OCI-LY1 (cell line): ENCODE measurements around the gene MTSS2.

Experiments
- H2AFZ ChIP-seq: fragments of 200-600 bp; sonication (generic), shearing (Covaris generic); 2 replicates; pipeline ENCODE4 v1.6.0; 2014; ENCODE audit warnings: antibody characterized with exemption, mild to moderate bottlenecking, low read length
- H3F3A ChIP-seq: fragments of 200-600 bp; sonication (generic), shearing (Covaris generic); 2 replicates; pipeline ENCODE4 v1.6.0; 2014; ENCODE audit warnings: mild to moderate bottlenecking, antibody characterized with exemption, low read length, moderate library complexity; ENCODE audit not compliant: insufficient read depth
- H3K27ac ChIP-seq: fragments of 200-600 bp; sonication (generic); 2 replicates; pipeline ENCODE4 v1.5.1; 2014; ENCODE audit warnings: low read length, mixed run types, mild to moderate bottlenecking, low read depth; ENCODE audit not compliant: poor library complexity, severe bottlenecking
- H3K27me3 ChIP-seq: fragments of 200-600 bp; sonication (generic); 2 replicates; pipeline ENCODE4 v1.6.0; 2014; ENCODE audit warnings: antibody characterized with exemption, mild to moderate bottlenecking, low read length, moderate library complexity; ENCODE audit not compliant: insufficient read depth
- H3K36me3 ChIP-seq: fragments of 200-600 bp; sonication (generic); 2 replicates; pipeline ENCODE4 v1.6.1; 2014; ENCODE audit warnings: mild to moderate bottlenecking, antibody characterized with exemption, low read length, moderate library complexity, mixed read lengths; ENCODE audit not compliant: insufficient read depth
- H3K4me1 ChIP-seq: fragments of 200-600 bp; sonication (generic); 2 replicates; pipeline ENCODE4 v1.5.1; 2014; ENCODE audit warnings: mild to moderate bottlenecking, low read length, moderate library complexity; ENCODE audit not compliant: insufficient read depth, severe bottlenecking
- H3K4me2 ChIP-seq: fragments of 200-600 bp; sonication (generic), shearing (Covaris generic); 2 replicates; pipeline ENCODE4 v1.6.1; 2014; ENCODE audit warnings: low read length
- H3K4me3 ChIP-seq: fragments of 200-600 bp; sonication (generic); 2 replicates; pipeline ENCODE4 v1.5.1; 2014; ENCODE audit warnings: low read length, low read depth, mild to moderate bottlenecking, mixed read lengths; ENCODE audit not compliant: poor library complexity, severe bottlenecking
- H3K79me2 ChIP-seq: fragments of 200-600 bp; shearing (Covaris generic); 2 replicates; pipeline ENCODE4 v1.6.1; 2016; ENCODE audit warnings: mixed run types, low read length, mixed read lengths; ENCODE audit not compliant: insufficient read depth
- H3K9ac ChIP-seq: fragments of 200-600 bp; sonication (generic), shearing (Covaris generic); 2 replicates; pipeline ENCODE4 v1.6.1; 2014; ENCODE audit warnings: mild to moderate bottlenecking, low read length, mixed read lengths
- H3K9me2 ChIP-seq: fragments of 200-600 bp; sonication (generic), shearing (Covaris generic); 2 replicates; pipeline ENCODE4 v1.6.1; 2014; ENCODE audit warnings: low read depth, mild to moderate bottlenecking, low read length, mixed read lengths
- H3K9me3 ChIP-seq: fragments of 200-600 bp; shearing (Covaris generic); 2 replicates; pipeline ENCODE4 v1.6.1; 2014; ENCODE audit warnings: low read length, mixed read lengths
- H4K20me1 ChIP-seq: fragments of 200-600 bp; sonication (generic), shearing (Covaris generic); 2 replicates; pipeline ENCODE4 v1.6.0; 2016; ENCODE audit warnings: mild to moderate bottlenecking, low read length; ENCODE audit not compliant: insufficient read depth
- EZH2 ChIP-seq: fragments of 200-600 bp; sonication (generic), shearing (Covaris generic); IDR thresholded peaks from 2 replicates; pipeline ENCODE4 v1.8.0; 2017; ENCODE audit warnings: borderline replicate concordance, mixed run types, mild to moderate bottlenecking, antibody characterized with exemption, low read length, moderate library complexity, mixed read lengths
- TF ChIP-seq, protein P1 (sequence below): fragments of 200-600 bp; sonication (generic), shearing (Covaris generic); IDR thresholded peaks from 2 replicates; pipeline ENCODE4 v1.5.1; 2017; ENCODE audit warnings: mild to moderate bottlenecking, antibody characterized with exemption, low read length, moderate library complexity, mixed read lengths

MTSS2 gene

DNA sequence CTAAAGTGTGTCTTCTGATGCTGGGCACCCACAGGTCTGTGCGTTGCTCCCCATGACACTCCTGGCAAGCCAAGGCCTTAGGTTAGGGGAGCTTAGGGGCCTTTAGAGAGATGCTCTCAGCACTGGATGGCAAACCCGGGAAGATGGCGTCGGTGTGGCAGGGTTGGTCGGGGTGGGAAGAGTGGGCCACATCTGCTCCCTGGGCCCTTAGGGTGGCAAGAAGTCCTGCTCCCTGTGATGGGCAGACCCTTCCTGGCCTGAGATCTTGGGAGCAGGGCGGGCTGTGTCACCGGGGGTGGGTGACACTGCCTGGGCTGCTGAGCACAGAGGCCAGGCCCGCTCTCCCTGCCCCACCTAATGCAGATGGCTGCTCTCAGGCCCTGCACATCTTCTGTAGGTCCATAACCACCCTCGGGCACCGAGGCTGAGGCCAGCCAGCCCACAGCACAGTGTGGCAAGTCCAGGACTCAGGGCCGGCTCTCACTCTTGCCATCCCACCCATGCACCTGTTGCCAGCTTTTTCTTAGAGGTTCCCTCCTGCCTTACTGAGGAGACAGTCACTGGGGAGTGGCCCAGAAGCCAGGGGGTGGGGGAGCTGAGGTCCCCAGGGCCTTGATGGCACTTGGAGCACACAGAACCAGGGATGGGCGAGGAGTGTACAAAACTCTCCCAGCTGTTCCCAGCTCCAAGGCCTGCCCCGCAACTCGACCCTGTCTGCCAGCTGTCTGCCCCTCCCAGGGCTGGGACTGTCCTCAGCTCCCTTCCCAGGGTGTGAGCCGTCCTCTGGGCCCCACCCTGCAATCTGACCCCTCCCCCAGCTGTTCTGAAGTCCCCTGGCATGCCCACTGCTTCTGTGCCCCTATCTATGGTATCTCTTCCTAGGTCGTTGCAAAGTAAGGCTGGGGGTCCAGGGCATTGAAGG, 4.4 kb upstream of the MTSS2 start:
- H3K36me3 ChIP-seq: no peaks in the 10 kb centered on the region
- no peak overlapping the region for H3K4me2 ChIP-seq
- no peaks in the 10 kb centered on the region for H3F3A ChIP-seq
- H3K9me3 ChIP-seq: no peaks in the 10 kb centered on the region
- H3K4me1 ChIP-seq: peaks cover 21% of the 10 kb centered on the region
- H4K20me1 ChIP-seq: no peaks in the 10 kb centered on the region
- H3K27me3 ChIP-seq: no peaks in the 10 kb centered on the region
- no peak overlapping the region for H3K4me3 ChIP-seq
- no peak overlapping the region for H3K9ac ChIP-seq
- no peaks in the 10 kb centered on the region for H3K9me2 ChIP-seq
- H2AFZ ChIP-seq: no peak overlapping the region
- H3K27ac ChIP-seq: no peak overlapping the region
- TF ChIP-seq, protein P1, sequence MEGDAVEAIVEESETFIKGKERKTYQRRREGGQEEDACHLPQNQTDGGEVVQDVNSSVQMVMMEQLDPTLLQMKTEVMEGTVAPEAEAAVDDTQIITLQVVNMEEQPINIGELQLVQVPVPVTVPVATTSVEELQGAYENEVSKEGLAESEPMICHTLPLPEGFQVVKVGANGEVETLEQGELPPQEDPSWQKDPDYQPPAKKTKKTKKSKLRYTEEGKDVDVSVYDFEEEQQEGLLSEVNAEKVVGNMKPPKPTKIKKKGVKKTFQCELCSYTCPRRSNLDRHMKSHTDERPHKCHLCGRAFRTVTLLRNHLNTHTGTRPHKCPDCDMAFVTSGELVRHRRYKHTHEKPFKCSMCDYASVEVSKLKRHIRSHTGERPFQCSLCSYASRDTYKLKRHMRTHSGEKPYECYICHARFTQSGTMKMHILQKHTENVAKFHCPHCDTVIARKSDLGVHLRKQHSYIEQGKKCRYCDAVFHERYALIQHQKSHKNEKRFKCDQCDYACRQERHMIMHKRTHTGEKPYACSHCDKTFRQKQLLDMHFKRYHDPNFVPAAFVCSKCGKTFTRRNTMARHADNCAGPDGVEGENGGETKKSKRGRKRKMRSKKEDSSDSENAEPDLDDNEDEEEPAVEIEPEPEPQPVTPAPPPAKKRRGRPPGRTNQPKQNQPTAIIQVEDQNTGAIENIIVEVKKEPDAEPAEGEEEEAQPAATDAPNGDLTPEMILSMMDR: no peak
- no peak for TF ChIP-seq EZH2
- no peaks in the 10 kb centered on the region for H3K79me2 ChIP-seq

DNA sequence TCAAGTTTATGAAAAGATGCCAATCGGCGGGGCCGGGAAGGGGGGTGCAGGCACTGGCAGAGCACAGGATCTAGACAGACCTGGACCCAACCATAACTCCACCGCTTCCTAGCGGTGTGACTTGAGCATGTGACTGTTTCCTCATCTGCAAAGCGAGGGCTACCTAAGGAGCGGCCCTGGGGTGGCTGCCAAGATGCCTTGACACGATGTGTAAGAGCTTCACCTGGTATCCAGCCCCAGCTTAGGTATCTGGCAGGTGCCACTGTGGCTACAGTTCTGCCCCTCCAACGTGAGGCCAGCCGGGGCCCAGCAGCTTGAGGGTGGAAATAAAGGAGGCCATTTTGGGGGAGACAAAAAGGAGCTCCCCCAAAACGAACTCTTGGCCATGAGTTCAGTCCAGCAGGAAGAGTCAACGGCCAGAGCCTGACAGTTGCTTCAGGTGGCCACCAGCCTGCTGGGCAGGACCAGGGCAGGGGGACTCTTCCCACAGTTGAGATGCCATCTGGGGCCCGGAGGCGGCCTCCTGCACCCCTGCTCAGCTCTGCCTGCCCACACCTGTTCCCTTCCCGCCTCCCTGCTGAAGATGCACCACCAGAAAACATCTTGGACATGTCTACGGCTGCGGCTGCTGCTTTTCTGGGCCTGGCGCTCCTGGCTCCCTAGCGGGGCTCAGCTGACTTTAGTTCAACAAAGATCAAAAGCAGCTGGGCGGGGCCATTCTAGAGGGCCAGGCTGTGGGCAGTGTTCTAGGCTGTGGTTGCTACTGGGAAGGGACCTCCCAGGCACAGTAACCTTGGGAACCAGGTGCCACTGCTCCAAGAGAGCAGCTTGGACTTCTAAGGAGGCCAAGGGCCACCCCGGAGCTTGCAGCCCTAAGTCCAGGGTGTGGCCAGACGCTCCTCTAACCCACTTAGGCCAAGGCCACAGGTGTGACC, 3.4 kb upstream of the MTSS2 start:
- Histone ChIP-seq H3K9me3 (no peaks in the 10 kb centered on the region), H3K27me3 (no peaks in the 10 kb centered on the region), H4K20me1 (no peaks in the 10 kb centered on the region), H3K9ac (no peak overlapping the region), H3K4me1 (peaks cover 14% of the 10 kb centered on the region), H3K36me3 (no peaks in the 10 kb centered on the region), H3K4me2 (no peak overlapping the region), H3K9me2 (no peaks in the 10 kb centered on the region), H2AFZ (no peak overlapping the region), H3K79me2 (no peaks in the 10 kb centered on the region), H3F3A (no peaks in the 10 kb centered on the region), H3K4me3 (no peak overlapping the region), H3K27ac (no peak overlapping the region)
- TF ChIP-seq, protein P1: no peak
- no peak for TF ChIP-seq EZH2

DNA sequence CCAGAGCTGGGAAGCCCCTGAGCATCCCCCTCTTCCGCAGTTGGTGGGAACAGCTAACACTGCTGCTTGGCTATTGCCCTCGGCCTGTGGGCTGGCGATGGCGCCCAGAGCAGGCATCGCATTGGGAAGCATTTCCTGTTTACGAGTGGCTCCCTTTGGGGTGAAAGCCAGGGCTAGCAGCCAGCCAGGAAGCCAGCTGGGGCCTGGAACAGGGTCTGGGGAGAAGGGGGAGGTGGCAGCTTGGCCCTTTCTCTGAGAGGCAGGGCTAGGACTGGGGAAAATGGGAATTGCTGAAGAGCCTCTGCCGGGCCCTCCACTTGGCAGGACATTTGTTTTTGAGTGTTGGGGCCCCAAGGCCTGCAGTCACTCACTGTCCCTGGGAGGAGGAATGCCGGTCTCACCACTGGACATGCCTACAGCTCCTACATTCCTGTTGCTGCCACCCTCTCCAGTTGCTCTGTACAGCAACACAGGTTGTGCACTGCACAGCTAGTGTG, 2.4 kb upstream of the MTSS2 start:
- TF ChIP-seq, protein P1: no peak
- TF ChIP-seq EZH2: no peak
- H3K4me3 ChIP-seq: no peak overlapping the region
- no peaks in the 10 kb centered on the region for H3K9me3 ChIP-seq
- H3F3A ChIP-seq: no peaks in the 10 kb centered on the region
- no peak overlapping the region for H2AFZ ChIP-seq
- no peak overlapping the region for H3K4me2 ChIP-seq
- H3K4me1 ChIP-seq: peaks cover 9% of the 10 kb centered on the region
- no peaks in the 10 kb centered on the region for H3K27me3 ChIP-seq
- no peak overlapping the region for H3K27ac ChIP-seq
- no peaks in the 10 kb centered on the region for H3K9me2 ChIP-seq
- no peaks in the 10 kb centered on the region for H3K79me2 ChIP-seq
- H3K9ac ChIP-seq: no peak overlapping the region
- H4K20me1 ChIP-seq: no peaks in the 10 kb centered on the region
- H3K36me3 ChIP-seq: no peaks in the 10 kb centered on the region
